Measurements from ENCODE around the gene KCNG2.

GRCh38 chr18:79905993-79906392 is 108.3 kb downstream of the KCNG2 start:
- TF ChIP-seq CTCF (IDR thresholded peaks at IDR 0.05) = no peak
- no peak for TF ChIP-seq POLR2A (IDR thresholded peaks at IDR 0.05)

Data from gastroesophageal sphincter (tissue), 3 donors.